Vagina (tissue), 2 donors: ENCODE measurements around the gene ZFP62.
A peak's percentile ranks its signal among the peaks of the same experiment; 100 is the strongest.

ENCODE experiments used
- POLR2A ChIP-seq, 2 donors: fragments of 450-650 bp; IDR thresholded peaks; one replicate each; pipeline ENCODE4 v1.6.1; 2017; ENCODE audit warnings: antibody characterized with exemption in 2 of 2, mild to moderate bottlenecking in 2 of 2, moderate library complexity in 2 of 2
- POLR2AphosphoS5 ChIP-seq, 2 donors: sonication (generic); formaldehyde crosslinking; IDR thresholded peaks; one replicate each; pipeline ENCODE4 v1.9.0; 2017; ENCODE audit warnings: antibody characterized with exemption in 2 of 2, mild to moderate bottlenecking in 2 of 2, low read depth in 1 of 2; ENCODE audit not compliant: insufficient read depth in 1 of 2
- TF ChIP-seq, protein P1 (sequence below), 3 experiments: fragments of 450-650 bp in 2 of 3; fragments of 200-600 bp in 1 of 3; sonication (generic) in 1 of 3; IDR thresholded peaks; one replicate each; pipeline ENCODE4 v1.5.1; 2017 to 2019; ENCODE audit warnings: antibody characterized with exemption in 3 of 3, mild to moderate bottlenecking in 2 of 3, moderate library complexity in 2 of 3

GRCh38 chr5:180820788-180821321 lies 40.2 kb downstream of the ZFP62 start:
- TF ChIP-seq, protein P1, sequence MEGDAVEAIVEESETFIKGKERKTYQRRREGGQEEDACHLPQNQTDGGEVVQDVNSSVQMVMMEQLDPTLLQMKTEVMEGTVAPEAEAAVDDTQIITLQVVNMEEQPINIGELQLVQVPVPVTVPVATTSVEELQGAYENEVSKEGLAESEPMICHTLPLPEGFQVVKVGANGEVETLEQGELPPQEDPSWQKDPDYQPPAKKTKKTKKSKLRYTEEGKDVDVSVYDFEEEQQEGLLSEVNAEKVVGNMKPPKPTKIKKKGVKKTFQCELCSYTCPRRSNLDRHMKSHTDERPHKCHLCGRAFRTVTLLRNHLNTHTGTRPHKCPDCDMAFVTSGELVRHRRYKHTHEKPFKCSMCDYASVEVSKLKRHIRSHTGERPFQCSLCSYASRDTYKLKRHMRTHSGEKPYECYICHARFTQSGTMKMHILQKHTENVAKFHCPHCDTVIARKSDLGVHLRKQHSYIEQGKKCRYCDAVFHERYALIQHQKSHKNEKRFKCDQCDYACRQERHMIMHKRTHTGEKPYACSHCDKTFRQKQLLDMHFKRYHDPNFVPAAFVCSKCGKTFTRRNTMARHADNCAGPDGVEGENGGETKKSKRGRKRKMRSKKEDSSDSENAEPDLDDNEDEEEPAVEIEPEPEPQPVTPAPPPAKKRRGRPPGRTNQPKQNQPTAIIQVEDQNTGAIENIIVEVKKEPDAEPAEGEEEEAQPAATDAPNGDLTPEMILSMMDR (IDR thresholded peaks at IDR 0.05): no peak
- peak; percentile 11 to 88 for TF ChIP-seq POLR2AphosphoS5 (IDR thresholded peaks at IDR 0.05; ENCODE audit: insufficient read depth in 1 of 2, low read depth in 1 of 2)
- no peak for TF ChIP-seq POLR2A (IDR thresholded peaks at IDR 0.05)
